Measurements from ENCODE around the gene SLCO2B1.

DNA sequence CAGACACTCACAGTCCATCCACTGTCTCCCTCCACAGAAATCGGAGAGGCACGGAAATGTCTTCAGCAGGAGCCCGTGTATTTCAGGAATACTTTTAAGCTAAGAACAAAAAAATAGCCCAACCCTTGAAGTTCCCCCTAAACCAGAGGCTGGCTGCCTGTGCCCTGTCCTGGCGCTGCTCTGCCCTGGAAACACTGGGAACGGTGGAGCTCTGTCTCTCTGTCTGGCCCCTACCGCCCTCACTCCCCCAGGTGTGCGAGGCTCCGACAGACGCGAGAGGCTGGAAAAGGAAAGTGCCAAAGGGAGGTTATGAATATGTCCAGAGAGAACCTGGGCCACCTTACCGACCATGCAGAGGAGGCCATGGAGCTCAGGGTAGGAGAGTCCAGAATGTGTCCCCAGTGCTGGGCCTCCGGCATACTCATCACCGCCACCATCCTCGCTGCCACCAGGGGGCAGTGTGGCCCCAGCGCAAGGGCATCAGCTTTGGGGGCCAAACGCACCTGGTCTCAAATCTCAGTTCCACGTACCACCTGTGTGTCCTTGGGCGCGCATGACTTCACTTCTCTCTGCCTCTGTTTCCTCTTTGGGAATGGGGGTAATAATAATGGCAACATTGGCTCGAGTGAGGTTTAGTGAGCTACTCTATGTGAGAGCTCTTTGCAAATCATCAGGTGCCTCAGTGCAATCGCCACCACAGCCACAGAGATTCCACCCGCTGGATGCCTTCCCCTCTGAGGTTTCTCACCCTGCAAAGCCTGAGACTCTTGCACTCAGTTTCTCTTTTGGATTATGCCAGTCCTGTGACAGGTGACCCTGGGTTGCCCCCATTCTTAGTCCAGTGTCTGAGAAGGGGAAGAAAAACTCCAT is 10.4 kb upstream of the SLCO2B1 start:
- TF ChIP-seq, protein P1, sequence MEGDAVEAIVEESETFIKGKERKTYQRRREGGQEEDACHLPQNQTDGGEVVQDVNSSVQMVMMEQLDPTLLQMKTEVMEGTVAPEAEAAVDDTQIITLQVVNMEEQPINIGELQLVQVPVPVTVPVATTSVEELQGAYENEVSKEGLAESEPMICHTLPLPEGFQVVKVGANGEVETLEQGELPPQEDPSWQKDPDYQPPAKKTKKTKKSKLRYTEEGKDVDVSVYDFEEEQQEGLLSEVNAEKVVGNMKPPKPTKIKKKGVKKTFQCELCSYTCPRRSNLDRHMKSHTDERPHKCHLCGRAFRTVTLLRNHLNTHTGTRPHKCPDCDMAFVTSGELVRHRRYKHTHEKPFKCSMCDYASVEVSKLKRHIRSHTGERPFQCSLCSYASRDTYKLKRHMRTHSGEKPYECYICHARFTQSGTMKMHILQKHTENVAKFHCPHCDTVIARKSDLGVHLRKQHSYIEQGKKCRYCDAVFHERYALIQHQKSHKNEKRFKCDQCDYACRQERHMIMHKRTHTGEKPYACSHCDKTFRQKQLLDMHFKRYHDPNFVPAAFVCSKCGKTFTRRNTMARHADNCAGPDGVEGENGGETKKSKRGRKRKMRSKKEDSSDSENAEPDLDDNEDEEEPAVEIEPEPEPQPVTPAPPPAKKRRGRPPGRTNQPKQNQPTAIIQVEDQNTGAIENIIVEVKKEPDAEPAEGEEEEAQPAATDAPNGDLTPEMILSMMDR (IDR thresholded peaks at IDR 0.05) = peak; percentile 80 to 95 (median 90)
- no peak for TF ChIP-seq POLR2A (IDR thresholded peaks at IDR 0.05)
